Suprapubic skin (tissue), 4 donors: ENCODE results near the gene PDIA2.

Source experiments
- CTCF ChIP-seq, 2 donors: fragments of 200-600 bp in 1 of 2; fragments of 450-650 bp in 1 of 2; sonication (generic) in 1 of 2; IDR thresholded peaks; one replicate each; pipeline ENCODE4 v1.5.1; 2016 to 2019; ENCODE audit warnings: antibody characterized with exemption in 2 of 2, mild to moderate bottlenecking in 1 of 2, moderate library complexity in 1 of 2
- EP300 ChIP-seq: sonication (generic); formaldehyde crosslinking; IDR thresholded peaks from one replicate; pipeline ENCODE4 v1.6.1; 2017; ENCODE audit warnings: antibody characterized with exemption
- POLR2A ChIP-seq, 2 donors: fragments of 450-650 bp; IDR thresholded peaks; one replicate each; pipeline ENCODE4 v1.6.1; 2017; ENCODE audit warnings: antibody characterized with exemption in 2 of 2, mild to moderate bottlenecking in 2 of 2, moderate library complexity in 2 of 2
- POLR2AphosphoS5 ChIP-seq, 3 donors: sonication (generic); formaldehyde crosslinking; IDR thresholded peaks; one replicate each; pipeline ENCODE4 v1.6.1; 2017; ENCODE audit warnings: antibody characterized with exemption in 3 of 3

DNA sequence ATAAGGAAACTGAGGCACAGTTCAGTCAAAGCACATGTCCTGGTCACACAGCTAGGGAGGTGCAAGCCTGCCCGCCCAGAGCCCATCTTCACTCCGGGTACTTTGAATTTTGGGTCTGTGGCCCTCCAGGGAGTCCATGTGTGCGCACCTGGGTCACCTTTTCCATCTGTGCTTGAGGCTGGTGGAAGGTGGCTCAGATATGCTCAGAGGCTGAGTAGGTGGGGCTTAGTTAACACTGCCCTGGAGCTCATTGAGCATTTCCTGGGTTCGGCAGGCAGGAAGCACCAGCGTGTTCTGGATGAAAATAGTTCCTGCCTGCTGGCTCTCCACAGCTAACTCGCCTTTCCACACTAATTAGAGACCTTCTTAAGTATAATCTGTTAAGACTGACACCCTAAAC lies 29.1 kb upstream of the PDIA2 start:
- TF ChIP-seq CTCF (IDR thresholded peaks at IDR 0.05) (no peak), POLR2AphosphoS5 (IDR thresholded peaks at IDR 0.05) (no peak), POLR2A (IDR thresholded peaks at IDR 0.05) (no peak), EP300 (no peak)
